Measurements from ENCODE around the gene TRAF2. TPM values are rescaled to one million over a fixed set of nuclear protein-coding genes. Genes with fewer than 3 reads are reported as not detected.

Gene TRAF2
- total and polyA plus RNA-seq, 2 donors from 2014 or later, result 11.4 to 16.9 TPM

- Histone ChIP-seq H3K9ac (ENCODE audit: low read length in 3 of 3) (no peak overlapping the region), H3K9me3 (ENCODE audit: control insufficient read depth in 2 of 3, insufficient read depth in 1 of 3, low read length in 3 of 3) (no peaks in the 10 kb centered on the region), H3K27ac (ENCODE audit: low read depth in 2 of 2, low read length in 2 of 2) (no peak overlapping the region), H3K36me3 (ENCODE audit: control insufficient read depth in 2 of 3, insufficient read depth in 3 of 3, low read length in 3 of 3) (peaks cover 0 to 4% (median 0%) of the 10 kb centered on the region in 3 donors), H3K27me3 (ENCODE audit: control insufficient read depth, insufficient read depth, low read length) (no peaks in the 10 kb centered on the region), H3K4me1 (ENCODE audit: control insufficient read depth in 2 of 3, insufficient read depth in 2 of 3, low read depth in 1 of 3, low read length in 3 of 3) (peaks cover 0 to 9% (median 3%) of the 10 kb centered on the region in 3 donors), H3K4me3 (ENCODE audit: low read length in 3 of 3) (no peak overlapping the region)
- TF ChIP-seq, protein P1, sequence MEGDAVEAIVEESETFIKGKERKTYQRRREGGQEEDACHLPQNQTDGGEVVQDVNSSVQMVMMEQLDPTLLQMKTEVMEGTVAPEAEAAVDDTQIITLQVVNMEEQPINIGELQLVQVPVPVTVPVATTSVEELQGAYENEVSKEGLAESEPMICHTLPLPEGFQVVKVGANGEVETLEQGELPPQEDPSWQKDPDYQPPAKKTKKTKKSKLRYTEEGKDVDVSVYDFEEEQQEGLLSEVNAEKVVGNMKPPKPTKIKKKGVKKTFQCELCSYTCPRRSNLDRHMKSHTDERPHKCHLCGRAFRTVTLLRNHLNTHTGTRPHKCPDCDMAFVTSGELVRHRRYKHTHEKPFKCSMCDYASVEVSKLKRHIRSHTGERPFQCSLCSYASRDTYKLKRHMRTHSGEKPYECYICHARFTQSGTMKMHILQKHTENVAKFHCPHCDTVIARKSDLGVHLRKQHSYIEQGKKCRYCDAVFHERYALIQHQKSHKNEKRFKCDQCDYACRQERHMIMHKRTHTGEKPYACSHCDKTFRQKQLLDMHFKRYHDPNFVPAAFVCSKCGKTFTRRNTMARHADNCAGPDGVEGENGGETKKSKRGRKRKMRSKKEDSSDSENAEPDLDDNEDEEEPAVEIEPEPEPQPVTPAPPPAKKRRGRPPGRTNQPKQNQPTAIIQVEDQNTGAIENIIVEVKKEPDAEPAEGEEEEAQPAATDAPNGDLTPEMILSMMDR (IDR thresholded peaks at IDR 0.05; ENCODE audit: borderline replicate concordance, extremely low read depth, insufficient read depth), result no peak
- FAIRE-seq (no peak), DNase-seq (no peak)
- intact Hi-C loops (cut with DNase I), result no loop called here
Observed at GRCh38 chr9:136888454-136888853, 2.1 kb downstream of the TRAF2 start.

DNA sequence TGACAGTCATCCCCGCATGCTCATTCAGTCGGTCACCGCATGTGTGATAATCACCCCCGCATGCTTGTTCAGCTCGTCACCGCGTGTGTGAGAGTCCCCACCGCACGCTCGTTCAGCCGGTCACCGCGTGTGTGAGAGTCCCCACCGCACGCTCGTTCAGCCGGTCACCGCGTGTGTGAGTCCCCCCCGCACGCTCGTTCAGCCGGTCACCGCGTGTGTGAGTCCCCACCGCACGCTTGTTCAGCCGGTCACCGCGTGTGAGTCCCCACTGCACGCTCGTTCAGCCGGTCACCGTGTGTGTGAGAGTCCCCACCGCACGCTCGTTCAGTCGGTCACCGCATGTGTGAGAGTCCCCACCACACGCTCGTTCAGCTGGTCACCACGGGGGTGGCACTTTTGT, 3.5 kb downstream of the TRAF2 start:
- no peak overlapping the region for H3K27ac ChIP-seq (ENCODE audit: low read depth in 2 of 2, low read length in 2 of 2)
- H3K9ac ChIP-seq (ENCODE audit: low read length in 3 of 3), result no peak overlapping the region
- peaks cover 0 to 9% (median 3%) of the 10 kb centered on the region in 3 donors for H3K4me1 ChIP-seq (ENCODE audit: control insufficient read depth in 2 of 3, insufficient read depth in 2 of 3, low read depth in 1 of 3, low read length in 3 of 3)
- H3K36me3 ChIP-seq (ENCODE audit: control insufficient read depth in 2 of 3, insufficient read depth in 3 of 3, low read length in 3 of 3), result peaks cover 0 to 4% (median 0%) of the 10 kb centered on the region in 3 donors
- TF ChIP-seq, protein P1 (IDR thresholded peaks at IDR 0.05; ENCODE audit: borderline replicate concordance, extremely low read depth, insufficient read depth), result no peak
- H3K4me3 ChIP-seq (ENCODE audit: low read length in 3 of 3), result no peak overlapping the region
- H3K27me3 ChIP-seq (ENCODE audit: control insufficient read depth, insufficient read depth, low read length), result no peaks in the 10 kb centered on the region
- FAIRE-seq (no peak), DNase-seq (peak in 1 of 5 donors; percentile 38)
- intact Hi-C loops (cut with DNase I), result no loop called here
- no peaks in the 10 kb centered on the region for H3K9me3 ChIP-seq (ENCODE audit: control insufficient read depth in 2 of 3, insufficient read depth in 1 of 3, low read length in 3 of 3)

- intact Hi-C loops (cut with DNase I), result no loop called here
Observed at GRCh38 chr9:136890661-136891060, 4.3 kb downstream of the TRAF2 start.

More at GRCh38 chr9:136890661-136891060, 4.3 kb downstream of the TRAF2 start:
- Histone ChIP-seq H3K9me3 (ENCODE audit: control insufficient read depth in 2 of 3, insufficient read depth in 1 of 3, low read length in 3 of 3) (no peaks in the 10 kb centered on the region), H3K4me3 (ENCODE audit: low read length in 3 of 3) (no peak overlapping the region), H3K27me3 (ENCODE audit: control insufficient read depth, insufficient read depth, low read length) (no peaks in the 10 kb centered on the region), H3K4me1 (ENCODE audit: control insufficient read depth in 2 of 3, insufficient read depth in 2 of 3, low read depth in 1 of 3, low read length in 3 of 3) (peaks cover 0 to 8% (median 3%) of the 10 kb centered on the region in 3 donors), H3K9ac (ENCODE audit: low read length in 3 of 3) (no peak overlapping the region), H3K36me3 (ENCODE audit: control insufficient read depth in 2 of 3, insufficient read depth in 3 of 3, low read length in 3 of 3) (peaks cover 0 to 4% (median 0%) of the 10 kb centered on the region in 3 donors), H3K27ac (ENCODE audit: low read depth in 2 of 2, low read length in 2 of 2) (no peak overlapping the region)
- DNase-seq, result peak in 1 of 5 donors; percentile 54
- TF ChIP-seq, protein P1 (IDR thresholded peaks at IDR 0.05; ENCODE audit: borderline replicate concordance, extremely low read depth, insufficient read depth), result no peak
- no peak for FAIRE-seq

All from kidney (tissue), 14 donors.